NCI-H1436 (cell line): ENCODE measurements around the gene TMEM52.
A peak's percentile ranks its signal among the peaks of the same experiment; 100 is the strongest.

ENCODE experiments used
- DNase-seq: peaks from one replicate; lab custom pipeline; 2025; lab: John Stamatoyannopoulos, UW

The TMEM52 gene

DNA sequence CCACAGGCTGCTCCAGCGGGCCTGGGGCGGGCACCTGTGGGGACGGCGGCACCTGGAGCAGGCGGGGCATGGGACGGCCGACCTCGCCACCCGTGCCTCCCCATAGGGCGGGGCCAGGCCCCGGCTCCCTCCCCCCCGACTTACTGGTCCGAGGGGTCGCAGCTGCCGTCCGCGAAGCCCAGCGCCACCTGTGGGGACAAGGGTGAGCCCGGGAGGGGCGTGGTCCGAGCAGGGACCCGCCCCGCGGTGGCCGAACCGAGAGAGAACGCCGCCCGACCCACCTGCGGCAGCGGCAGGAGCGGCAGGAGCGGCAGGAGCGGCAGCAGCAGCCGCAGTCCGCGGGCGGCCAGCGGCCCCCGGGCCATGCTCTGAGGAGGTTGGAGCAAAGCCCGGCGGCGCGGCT, at the start of gene TMEM52:
Gene TMEM52, minus strand, starts transcription at position 379 of the 403 bp plus-strand sequence. Its CDS starts 14 bp downstream, at position 365.
- no peak for DNase-seq

DNA sequence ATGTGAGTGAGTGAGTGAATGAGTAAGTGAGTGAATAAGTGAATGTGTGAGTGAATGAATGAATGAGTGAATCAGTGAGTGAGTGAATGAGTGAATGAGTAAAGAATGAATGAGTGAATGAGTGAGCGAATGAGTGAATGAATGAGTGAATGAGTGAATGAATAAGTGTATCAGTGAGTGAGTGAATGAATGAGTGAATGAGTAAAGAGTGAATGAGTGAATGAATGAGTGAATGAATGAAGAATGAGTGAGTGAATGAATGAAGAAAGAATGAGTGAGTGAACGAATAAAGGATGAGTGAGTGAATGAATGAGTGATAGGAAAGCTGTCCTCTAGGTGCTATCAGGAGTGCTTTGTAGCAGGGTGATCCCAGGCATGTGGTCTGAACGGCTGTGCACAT, 48.8 kb upstream of the TMEM52 start:
- no peak for DNase-seq

DNA sequence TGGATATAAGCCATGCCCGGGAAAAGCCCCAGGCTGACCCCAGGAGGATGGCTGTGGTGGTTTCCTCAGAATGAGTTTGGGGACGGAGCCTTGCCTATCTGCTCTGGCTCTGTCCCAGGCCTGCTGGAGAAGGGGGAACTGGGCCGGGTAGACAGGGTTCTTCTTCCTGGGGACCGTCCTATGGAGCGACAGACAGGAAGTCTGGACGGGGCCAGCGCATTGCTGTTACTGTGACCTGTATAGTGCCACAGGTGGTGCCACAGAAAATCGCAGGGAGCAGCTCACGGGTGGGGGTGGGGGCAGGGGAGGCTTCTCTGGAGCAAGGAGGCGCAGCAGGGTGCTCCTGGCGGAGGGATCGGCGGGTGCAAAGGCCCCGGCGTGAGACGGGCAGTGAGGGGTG, 48.1 kb upstream of the TMEM52 start:
- DNase-seq: no peak

DNA sequence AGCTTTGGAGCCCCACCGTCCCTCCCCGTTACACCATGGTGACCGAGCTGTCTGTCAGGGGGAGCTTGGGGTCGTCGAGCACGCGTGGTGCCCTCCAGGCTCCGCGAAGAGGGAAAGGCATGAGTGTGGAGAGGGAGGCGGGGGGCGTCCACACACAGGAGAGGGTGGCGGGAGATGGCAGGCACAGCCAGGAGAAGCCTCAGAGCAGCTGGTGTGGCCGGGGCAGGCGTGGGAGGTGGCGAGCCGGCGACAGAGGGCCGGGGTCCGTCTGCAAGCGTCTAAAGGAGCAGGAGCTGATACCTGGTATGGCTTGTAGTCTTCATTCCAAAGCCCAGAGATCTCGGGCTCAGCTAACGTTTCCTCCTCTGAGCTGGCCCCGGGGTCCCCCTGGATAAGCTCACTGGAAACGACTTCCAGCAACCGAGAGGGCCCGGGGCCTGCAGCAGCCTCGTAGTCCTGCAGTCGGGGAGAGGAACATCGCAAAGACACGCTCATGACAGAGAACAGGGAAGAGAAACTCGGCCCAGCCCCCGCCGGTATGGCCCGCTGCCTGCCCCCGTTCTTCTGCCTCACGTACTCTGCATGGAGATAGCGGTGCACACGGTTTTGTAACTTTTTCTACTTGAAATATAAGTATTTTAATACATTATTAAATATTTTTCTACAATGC, 47.1 kb upstream of the TMEM52 start:
- DNase-seq: no peak

DNA sequence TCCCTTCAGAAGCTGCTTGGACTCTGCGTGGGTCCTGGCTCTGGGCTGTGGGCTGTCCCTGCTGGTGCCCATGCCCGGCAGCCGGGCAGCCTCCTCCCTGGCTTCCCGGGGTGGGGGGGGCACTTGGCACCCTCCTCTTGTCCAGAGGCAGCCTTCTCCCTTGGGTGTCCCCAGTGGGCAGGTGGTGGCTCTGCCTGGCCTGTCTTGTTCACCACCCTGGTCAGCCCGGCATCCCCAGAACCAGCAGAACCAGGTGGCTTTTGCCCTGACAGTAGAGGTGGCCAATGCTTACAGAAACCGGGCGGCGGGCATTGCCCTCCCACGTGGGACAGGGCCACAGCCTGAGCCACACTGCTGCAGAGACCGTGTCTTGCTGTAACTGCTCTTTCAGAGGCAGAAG, 46.5 kb upstream of the TMEM52 start:
- DNase-seq: no peak

DNA sequence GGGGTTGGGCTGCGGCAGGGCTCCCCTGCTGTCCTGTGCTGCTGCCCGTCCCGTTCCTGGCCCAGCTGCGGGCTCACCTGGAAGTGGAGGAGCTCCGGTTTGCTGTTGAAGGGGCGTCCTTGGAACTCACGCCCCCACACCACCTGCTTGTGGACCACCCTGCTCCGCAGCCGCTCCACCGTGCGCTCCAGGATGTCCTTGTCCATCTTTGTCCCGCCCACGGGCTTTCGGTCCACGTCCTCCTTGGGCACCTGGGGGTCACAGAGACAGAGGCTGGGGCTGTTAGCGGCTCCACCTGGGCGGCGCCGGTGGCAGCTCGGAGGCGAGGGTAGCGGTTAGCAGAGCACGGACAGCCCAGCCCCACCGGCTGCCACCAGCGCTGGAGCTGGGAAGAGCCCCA, 45.7 kb upstream of the TMEM52 start:
- no peak for DNase-seq

DNA sequence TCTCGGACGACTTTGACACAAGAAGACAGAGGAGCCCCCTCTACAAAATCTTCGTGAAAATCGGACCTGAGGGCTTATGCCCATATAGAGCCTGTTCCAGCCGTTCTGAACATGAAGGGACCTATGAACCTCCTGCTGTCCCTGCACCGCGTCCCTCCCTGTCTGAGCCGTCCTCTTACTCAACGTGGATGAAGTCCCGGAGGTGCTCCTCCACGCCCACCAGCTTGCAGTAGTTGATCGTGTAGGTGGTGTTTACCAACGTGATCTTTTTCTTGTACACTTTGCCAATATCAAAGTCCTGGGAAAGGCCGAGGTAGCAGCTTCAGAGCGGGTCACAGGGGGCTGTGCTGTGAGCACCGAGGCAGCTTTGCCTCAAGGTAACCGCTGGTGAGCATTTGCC, 44.5 kb upstream of the TMEM52 start:
- DNase-seq: no peak

DNA sequence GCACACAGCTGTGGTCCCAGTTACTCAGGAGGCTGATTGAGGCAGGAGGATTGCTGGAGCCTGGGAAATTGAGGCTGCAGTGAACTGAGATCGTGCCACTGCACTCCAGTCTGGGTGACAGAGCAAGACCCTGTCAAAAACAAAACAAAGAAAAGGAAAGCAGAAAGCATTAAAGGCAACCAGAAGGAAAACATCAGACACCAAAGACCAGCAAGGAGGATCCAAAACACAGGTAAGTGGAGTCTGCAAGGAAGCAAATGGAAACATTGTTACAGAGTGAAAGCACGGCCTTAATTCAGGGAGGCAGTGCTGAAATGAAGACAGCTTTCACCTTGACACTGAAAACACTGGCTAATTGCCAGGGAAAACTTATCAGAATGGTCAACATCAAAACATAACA, 43.7 kb upstream of the TMEM52 start:
- DNase-seq: no peak

DNA sequence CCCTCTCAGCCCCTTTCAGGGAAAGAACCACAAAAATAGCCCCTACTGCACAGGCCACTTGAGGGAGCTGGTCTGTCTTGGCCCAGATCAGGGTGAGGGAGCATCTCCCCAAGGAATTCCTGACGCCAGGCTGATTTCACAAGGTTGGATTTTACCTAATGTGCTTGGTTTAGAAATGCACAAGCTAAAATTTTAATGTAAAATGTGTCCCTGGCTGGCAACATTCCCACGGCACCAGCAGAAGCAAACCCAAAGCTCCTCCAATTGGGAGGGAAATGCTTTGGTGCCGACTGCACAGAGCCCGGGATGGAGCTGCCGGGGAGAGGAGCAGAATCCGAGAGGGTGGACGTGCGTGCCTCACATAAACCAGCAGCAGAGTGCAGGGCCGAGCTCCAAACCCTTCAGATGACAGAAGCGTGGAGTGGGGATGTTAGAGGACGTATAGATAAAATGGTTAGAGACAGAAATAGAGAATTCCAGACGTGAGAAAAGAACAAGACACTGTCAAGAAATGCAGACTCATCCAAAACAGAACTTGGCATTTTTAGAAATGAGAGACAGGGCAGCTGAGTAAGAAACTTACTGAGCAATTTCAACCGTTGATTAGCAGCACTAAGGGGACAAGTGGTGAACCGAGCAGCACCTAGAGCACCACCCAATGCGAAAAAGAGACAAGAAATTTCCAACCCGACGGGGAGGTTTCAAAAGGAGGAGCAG, 41.6 kb upstream of the TMEM52 start:
- DNase-seq: no peak

DNA sequence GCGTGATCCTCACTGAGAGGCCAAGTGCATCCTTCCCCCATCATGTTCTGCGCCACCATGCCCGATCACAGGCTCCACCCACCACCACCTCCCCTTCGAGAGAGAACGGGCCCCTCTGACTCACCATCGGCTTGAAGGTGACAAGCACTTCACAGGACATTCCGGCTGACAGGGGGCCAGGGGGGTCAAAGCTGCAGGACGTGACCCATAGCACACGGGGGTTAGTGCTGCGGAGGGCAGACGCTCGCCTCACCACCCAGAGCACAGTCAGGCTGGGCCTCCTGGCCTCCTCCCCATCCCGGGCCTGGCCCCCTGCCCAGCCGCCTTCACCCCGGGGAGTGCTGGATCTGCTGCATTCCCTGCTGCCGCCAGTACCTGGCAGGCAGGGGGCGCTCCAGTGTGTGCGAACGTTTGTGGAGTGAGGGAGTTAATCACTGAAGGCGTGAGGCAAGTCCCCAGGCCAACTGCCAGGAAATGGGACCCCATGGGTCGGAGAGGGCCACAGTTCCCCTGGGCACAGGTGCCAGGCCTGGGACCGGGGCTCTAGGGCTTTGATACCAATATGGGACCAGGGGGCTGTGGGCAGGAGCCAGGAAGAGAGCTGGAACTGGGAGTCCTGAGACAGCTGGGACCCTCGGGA, 40.9 kb upstream of the TMEM52 start:
- DNase-seq: peak; percentile 71

DNA sequence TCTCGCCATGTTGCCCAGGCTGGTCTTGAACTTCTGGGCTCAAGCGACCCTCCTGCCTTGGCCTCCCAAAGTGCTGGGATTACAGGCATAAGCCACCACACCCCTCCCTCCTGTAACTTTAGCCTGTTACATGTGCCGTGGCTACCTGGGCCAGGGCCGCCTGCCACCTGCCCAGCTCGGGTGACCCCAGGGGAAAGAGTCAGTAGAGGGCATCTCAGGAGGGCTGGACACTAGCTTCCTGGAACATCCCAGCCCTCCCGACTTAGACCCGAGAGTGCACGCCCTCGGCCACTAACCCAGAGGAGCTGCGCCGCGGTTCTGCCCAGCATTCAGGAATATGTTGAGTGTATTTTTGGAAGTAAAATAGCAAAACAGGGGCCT, 40.4 kb upstream of the TMEM52 start:
- DNase-seq: no peak

DNA sequence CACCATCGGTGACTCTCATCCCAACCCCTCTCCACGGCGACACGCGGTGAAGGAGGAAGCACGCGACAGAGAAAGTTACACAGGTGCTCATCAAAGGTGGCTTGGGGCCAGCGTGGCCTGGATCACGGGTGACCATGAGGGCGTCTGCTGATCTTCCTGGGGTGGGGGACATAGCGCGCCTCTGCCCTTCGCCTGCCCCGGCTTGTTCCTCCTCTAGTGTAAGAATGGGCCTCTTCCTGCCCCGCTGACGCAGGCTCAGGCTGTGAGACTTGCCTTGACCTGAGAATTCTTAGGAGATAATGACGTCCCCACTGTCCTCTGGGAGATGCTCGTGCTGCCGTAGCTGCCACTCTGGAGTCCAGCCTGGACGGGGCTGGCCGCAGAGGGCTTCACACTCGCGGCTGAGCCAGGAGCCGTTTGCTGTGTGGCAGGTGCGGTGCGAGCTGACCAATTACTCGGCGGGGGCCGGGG, 39.0 kb upstream of the TMEM52 start:
- DNase-seq: no peak

DNA sequence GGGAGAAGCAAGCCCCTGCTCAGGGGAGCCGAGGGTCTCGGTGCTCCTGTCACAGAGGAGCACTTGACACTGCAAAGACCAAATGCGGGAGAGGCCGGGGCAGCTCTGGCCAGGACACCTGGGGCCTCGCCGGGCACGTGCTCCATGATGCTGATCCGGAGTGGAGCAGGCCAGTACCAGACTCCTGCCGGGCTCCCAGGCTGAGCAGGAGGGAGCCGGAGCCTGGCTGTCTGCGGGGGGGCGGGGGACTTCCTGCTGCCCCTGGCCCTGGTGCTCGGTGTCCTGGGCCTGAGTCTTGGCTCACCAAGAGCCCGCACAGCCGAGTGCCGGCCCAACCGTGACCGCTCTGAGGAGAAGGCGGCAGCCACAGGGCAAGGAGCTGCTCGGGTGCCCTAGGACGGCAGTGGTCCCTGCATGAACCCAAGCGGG, 38.5 kb upstream of the TMEM52 start:
- DNase-seq: no peak

DNA sequence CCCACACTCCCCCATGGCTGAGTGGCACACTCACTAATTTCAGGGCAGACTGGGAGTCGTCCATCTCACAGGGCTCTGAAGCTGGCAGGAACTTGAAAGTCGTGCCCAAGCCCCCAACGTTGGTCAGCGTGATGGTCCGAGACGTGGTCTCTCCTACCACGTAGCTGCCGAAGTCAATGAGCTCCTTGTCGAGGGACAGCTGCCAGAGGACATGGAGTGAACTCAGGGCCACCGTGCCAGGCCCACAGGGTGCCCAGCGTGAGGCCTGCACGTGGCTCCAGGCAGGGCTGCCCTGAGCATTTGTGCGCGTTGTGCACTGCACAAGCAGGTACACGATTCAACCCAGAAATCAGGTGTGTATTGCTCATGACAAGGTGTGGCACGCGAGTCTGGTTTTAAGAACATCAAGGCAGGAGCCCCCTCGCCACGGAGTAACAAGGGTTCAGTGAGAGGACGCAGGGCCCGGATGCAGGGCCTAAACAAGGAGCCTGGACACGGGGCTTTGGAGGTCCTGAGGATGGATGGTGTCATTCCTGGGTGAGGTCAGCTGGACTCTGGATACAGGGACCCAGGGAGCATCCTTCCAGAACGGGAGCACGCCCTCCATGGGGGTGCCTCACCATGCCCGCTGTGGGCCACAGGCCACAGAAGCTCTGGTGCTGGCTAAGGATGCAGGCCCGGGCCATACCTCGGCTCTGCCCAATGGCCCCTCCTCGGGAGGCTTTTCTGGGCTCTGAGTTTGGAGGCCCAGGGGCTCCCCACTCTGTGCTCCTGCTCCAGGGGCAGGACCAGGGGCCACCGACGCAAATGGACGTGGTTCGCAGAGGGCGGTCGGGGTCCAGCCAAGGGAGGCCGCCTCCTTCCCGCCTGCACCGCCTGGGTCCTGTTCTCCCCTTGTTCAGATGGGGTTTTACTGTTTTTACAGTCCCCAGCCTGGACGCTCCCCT, 37.8 kb upstream of the TMEM52 start:
- DNase-seq: no peak

DNA sequence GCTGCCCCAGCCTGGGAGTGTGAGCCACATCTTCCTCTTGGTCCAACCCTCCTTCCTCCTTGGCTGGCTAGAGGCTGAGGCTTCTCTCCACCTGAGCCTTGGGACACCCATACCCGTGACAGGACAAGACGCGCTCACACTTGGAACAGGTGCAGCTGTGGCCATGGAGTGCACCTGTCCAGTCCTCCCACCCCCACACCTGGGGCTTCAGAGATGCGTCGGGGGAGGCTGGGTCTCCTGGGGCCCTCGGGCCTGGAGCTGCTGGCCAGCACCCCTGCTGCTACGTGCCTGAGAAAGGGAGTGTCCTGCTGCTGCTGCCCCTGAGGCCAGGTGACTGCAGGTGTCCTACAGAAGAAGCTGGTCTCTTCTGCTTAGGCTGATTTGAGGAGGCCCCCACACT, 37.0 kb upstream of the TMEM52 start:
- no peak for DNase-seq

DNA sequence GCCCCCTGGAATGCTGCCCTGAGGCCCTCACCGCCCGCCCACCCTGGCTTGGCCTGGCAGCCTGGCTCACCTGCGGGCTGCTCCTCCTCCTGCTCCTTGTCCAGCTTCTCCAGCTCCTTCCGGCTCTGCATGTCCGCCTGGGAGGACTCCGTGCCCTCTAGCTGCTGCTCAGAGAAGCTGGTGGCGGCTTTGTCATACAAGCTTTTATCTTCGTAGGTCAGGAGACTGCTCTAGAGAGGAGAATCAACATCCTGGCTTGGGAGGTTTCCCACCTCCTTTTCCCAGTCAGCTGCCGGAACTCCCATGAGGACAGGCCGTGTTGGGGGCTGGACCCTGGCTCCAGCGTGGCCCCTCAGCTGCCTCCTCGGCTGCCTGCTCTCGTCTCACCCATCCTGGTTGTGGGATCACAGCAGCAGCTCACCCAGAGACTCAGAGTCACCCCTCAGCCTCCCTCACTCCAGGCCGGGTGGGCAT, 36.6 kb upstream of the TMEM52 start:
- no peak for DNase-seq

DNA sequence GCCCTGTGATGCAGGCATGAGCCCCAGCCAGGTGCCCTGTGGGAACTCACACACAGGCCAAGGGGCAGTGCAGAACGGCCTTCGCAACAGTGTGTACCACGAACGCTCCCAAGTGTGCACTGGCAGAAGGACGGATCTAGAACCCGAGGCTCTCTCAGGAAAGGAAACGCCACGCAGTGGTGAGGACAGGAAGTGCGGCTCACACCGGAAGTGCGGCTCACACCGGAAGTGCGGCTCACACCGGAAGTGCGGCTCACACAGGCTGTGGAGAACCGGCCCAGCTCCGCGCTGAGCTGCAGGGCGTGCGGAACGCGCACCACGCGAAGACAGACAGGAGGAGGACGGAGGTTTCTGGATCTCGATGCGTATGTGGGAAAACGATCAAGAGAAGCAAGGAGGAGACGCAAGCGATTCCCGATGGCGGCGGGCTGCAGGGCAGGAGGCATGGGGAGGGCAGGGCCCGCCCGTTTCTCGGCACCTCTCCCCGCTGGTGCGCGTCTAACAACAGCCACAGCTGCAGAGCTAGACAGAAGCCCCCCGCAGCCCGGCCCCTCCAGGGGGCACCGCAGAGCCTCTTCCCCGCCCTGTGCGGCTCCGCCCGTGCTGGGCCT, 35.9 kb upstream of the TMEM52 start:
- DNase-seq: no peak

DNA sequence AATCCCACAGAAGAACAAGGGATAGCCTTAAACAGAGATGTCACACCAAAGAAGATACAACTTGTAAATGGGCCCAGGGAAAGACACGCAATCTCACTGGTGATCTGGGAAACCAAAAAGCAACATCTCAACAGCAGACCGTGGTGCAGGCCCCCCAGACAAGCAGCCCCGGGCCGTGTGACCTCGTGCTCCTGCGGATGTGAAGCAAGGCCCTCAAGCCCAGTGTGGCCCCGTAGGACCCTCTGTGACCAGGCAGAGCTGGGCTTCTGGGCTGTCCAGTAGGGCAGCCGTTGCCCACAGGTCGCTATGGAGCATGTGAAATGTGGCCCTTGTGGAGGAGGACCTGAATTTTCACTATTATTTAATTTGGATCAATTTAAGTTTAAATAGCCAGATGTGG, 34.9 kb upstream of the TMEM52 start:
- DNase-seq: no peak

DNA sequence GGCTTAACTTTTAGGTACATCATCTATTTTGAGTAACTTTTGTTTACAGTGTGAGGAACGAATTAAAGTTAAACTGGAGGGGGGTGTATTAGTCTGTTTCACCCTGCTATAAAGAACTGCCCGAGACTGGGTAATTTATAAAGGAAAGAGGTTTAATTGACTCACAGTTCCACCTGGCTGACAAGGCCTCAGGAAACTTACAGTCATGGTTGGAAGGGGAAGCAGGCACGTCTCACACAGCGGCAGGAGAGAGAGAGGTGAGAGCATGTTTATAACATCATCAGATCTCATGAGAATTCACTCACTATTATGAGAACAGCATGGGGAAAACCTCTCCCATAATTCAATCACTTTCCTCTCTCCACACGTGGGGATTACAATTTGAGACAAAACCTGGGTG, 31.9 kb upstream of the TMEM52 start:
- no peak for DNase-seq

DNA sequence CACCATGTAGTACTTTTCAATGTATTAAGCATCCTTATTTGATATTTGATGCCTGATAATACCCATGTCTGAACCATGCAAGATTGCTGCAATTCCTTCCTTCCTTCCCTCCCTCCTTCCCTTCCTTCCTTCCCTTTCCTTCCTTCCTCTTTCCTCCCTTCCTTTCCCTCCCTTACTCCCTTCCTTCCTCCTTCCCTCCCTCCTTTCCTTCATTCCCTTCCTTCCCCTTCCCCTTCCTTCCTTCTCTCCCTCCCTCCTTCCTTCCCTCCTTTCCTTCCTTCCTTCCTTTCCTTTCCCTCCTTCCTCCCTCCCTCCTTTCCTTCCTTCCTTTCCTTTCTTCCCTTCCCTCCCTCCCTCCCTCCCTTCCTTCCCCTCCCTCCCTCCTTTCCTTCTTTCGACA, 29.7 kb upstream of the TMEM52 start:
- DNase-seq: no peak

DNA sequence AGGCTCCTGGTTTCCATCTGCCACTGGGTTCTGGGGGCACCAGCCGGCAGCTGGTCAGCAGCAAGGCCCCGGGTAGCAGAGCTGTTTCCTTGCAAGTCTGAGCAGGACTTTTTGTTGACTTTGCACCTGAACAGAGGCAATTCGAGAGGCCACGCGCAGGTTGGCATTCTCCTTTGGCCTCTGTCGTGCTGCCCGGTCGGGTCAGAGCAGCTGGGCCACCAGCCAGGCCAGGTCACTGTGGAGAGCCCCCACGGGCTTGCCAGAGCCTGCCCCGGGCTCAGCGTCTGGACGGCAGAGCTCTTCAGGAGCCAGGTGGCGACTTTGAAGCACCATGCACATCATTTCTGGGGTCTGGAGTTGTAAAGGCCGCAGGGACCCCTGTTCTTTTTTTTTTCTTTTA, 28.4 kb upstream of the TMEM52 start:
- no peak for DNase-seq

DNA sequence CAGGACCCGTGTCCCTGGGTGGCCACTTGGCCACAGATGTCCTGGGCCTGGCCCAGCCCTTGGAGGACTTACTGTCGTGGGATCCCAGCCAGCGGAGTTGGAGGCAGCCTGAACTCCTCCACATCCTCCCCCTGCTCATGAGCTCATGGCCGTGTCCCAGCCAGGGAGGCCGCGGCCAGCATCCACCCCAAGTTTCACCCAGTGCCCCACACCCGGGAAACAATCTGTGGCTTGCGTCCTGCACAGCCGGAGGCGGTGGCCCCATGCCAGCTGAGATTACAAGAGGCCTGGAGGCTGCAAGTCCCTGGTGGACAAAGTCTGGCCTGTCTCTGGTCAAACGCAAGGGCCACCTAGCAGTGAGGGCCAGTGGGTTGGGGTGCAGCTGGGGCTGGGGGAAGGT, 27.5 kb upstream of the TMEM52 start:
- DNase-seq: no peak
